Activated CD4-positive, alpha-beta memory T cell treated with anti-CD3 and anti-CD28 coated beads for 36 hours (primary cell): Measurements from ENCODE around the gene DSC1. TPM values are rescaled to one million over a fixed set of nuclear protein-coding genes. Genes with fewer than 3 reads are reported as not detected.
"Not testable (repeated sequence)": the region's sequence is repeated elsewhere in the genome, so short reads cannot be mapped to it uniquely, and the experiment has no call there.

Source experiments
- CTCF ChIA-PET: fragments of 350-600 bp; sonication (Branson Sonifier 250); formaldehyde crosslinking; loops from one replicate; lab custom pipeline; 2021; ENCODE audit warnings: antibody characterized with exemption, inconsistent platforms; lab: Charles Lee
- POLR2A ChIA-PET: fragments of 350-600 bp; sonication (Branson Sonifier 250); formaldehyde crosslinking; loops from one replicate; lab custom pipeline; 2021; ENCODE audit warnings: antibody characterized with exemption; lab: Charles Lee
- DNase-seq: peaks from one replicate; pipeline ENCODE4 v3.0.0-alpha.2; 2020
- H3K27ac Mint-ChIP-seq: one replicate; pipeline ENCODE4 v1.8.0; 2021; ENCODE audit warnings: mixed read lengths
- H3K27me3 Mint-ChIP-seq: one replicate; pipeline ENCODE4 v1.8.0; 2021; ENCODE audit warnings: mixed read lengths
- H3K36me3 Mint-ChIP-seq: one replicate; pipeline ENCODE4 v1.8.0; 2021; ENCODE audit warnings: mixed read lengths
- H3K4me1 Mint-ChIP-seq: one replicate; pipeline ENCODE4 v1.8.0; 2021; ENCODE audit warnings: low read depth, mixed read lengths
- H3K4me3 Mint-ChIP-seq: one replicate; pipeline ENCODE4 v1.8.0; 2021; ENCODE audit warnings: mild to moderate bottlenecking, mixed read lengths
- H3K9me3 Mint-ChIP-seq: one replicate; pipeline ENCODE4 v1.8.0; 2021; ENCODE audit warnings: mixed read lengths
- intact Hi-C: fragments of 100-400 bp; cut with micrococcal nuclease; formaldehyde crosslinking; loops from one replicate; pipeline ENCODE4 v1.15.1; 2023
- total RNA-seq, 2 experiments: library from RNA; stranded (reverse); gene quantifications; one replicate each; pipeline ENCODE4 v1.2.3, GENCODE V29; 2021

DSC1 gene
- total RNA-seq, 2 experiments from 2014 or later: 0.05 TPM; not detected in 1

DNA sequence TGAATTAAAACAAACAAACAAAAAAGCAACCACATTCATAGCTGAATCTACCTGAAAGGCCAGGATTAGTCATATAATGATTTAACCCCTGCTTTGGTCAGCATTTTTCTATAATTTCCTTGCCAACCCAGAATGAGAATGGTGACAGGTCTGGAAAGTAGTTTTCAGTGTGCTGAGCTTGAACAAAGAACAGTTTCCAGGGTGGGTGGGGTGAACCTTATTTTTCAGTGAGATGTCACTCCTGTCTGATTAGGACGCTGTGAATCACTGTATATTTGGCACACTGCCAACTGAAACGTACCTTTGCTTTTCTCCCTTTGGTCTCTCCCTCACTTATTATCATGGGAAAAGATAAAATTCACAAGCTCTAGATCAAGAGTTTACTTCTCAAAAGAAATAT lies 35.0 kb upstream of the DSC1 start:
- intact Hi-C loops: no loop called here
- CTCF ChIA-PET: no interaction called here
- Mint-ChIP-seq H3K36me3 (no peaks in the 10 kb centered on the region), H3K27ac (no peak overlapping the region), H3K4me3 (no peak overlapping the region), H3K9me3 (peaks cover 4% of the 10 kb centered on the region), H3K27me3 (no peaks in the 10 kb centered on the region), H3K4me1 (no peaks in the 10 kb centered on the region)
- POLR2A ChIA-PET: no interaction called here
- no peak for DNase-seq

DNA sequence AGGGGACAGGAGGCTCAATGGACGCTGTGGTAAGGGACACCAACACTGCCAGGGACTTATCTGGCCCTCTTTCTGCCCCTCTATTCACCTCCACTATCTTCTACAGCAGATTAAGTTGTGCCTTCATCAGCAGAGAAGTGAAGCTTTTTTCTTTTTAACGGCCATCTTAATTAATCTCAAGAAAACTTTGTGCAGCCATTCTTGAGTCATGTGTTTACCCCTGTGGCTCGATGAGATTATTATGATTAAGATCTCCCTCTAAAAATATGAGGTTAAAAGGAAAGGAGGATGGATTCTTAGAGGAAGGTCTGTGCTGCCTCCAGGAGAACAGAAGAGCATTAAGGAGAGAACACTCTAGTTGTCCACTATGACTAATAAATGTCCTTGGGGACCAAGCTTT lies 32.4 kb upstream of the DSC1 start:
- Mint-ChIP-seq H3K4me1 (no peaks in the 10 kb centered on the region), H3K27ac (no peak overlapping the region), H3K9me3 (no peaks in the 10 kb centered on the region), H3K36me3 (no peaks in the 10 kb centered on the region), H3K4me3 (no peak overlapping the region), H3K27me3 (no peaks in the 10 kb centered on the region)
- POLR2A ChIA-PET: no interaction called here
- no peak for DNase-seq
- intact Hi-C loops: no loop called here
- CTCF ChIA-PET: no interaction called here

GRCh38 chr18:31192086-31192776 lies 29.6 kb upstream of the DSC1 start:
- Mint-ChIP-seq H3K9me3 (no peaks in the 10 kb centered on the region), H3K4me3 (no peak overlapping the region), H3K4me1 (no peaks in the 10 kb centered on the region), H3K27ac (no peak overlapping the region), H3K27me3 (no peaks in the 10 kb centered on the region), H3K36me3 (no peaks in the 10 kb centered on the region)
- DNase-seq: no peak
- POLR2A ChIA-PET: no interaction called here
- CTCF ChIA-PET: no interaction called here
- intact Hi-C loops: no loop called here

GRCh38 chr18:31190919-31191318 lies 28.3 kb upstream of the DSC1 start:
- CTCF ChIA-PET: no interaction called here
- intact Hi-C loops: no loop called here
- no peaks in the 10 kb centered on the region for H3K27me3 Mint-ChIP-seq

DNA sequence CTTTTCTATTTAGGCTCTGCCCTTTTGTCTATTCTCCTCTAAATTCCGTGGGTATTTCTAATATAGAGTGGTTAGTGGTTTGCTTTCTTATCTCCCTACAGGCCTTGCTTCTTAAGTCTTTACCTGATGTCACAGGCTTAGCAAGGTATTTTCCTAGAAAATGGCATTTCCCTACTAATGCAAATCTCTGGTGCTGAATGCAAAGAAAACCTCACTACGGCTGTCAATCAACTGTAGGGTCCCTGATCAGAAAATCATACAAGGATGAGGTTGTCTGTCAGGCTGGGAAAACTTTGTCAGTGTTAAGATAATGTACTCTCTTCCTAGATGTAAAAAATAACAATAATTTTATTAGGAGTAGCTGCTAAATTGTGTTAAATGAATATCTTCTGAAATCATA lies 27.1 kb upstream of the DSC1 start:
- H3K27me3 Mint-ChIP-seq: no peaks in the 10 kb centered on the region
- H3K36me3 Mint-ChIP-seq: no peaks in the 10 kb centered on the region
- CTCF ChIA-PET: no interaction called here
- H3K4me1 Mint-ChIP-seq: no peaks in the 10 kb centered on the region
- intact Hi-C loops: no loop called here
- POLR2A ChIA-PET: no interaction called here
- no peak overlapping the region for H3K4me3 Mint-ChIP-seq
- H3K27ac Mint-ChIP-seq: no peak overlapping the region
- DNase-seq: no peak
- no peaks in the 10 kb centered on the region for H3K9me3 Mint-ChIP-seq

More at GRCh38 chr18:31190919-31191318, 28.3 kb upstream of the DSC1 start:
- POLR2A ChIA-PET: no interaction called here
- no peaks in the 10 kb centered on the region for H3K36me3 Mint-ChIP-seq
- no peaks in the 10 kb centered on the region for H3K9me3 Mint-ChIP-seq
- H3K27ac Mint-ChIP-seq: no peak overlapping the region
- no peak overlapping the region for H3K4me3 Mint-ChIP-seq
- no peaks in the 10 kb centered on the region for H3K4me1 Mint-ChIP-seq
- DNase-seq: no peak

DNA sequence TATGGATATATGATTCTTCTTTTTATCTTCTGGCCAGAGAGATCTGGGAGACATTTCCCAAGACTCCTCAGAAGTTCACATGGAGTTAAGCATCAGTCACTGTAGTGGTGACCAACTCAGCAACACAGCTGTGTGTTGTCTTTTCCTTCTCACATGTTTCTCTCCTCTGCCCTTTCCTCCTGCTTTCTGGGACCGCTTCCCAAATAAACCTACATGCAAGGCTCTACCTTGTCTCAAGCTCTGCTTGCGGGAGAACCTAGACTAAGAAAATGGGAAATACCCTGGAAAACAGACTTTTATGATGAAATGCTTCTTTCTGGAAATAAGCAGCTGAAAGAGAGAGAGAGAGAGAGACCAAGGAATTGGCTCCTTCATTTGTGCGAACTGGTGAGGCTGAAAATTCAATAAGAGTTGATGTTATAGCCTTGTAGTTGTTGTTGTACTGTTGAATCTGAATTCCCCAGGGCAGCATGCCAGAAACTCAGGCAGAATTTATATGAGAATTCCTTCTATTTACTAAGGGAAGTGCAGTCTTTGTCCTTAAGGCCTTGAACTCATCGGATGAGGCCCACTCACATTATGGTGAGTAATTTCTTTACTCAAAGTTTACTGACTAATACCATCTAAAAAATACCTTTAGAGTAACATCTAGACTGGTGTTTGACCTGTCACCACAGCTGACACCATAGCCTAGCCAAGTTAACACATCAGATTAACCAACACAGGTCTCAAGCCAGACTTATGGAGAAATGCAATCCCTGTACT lies 22.7 kb upstream of the DSC1 start:
- H3K4me3 Mint-ChIP-seq: no peak overlapping the region
- POLR2A ChIA-PET: no interaction called here
- H3K27me3 Mint-ChIP-seq: no peaks in the 10 kb centered on the region
- no peak for DNase-seq
- H3K36me3 Mint-ChIP-seq: no peaks in the 10 kb centered on the region
- H3K4me1 Mint-ChIP-seq: no peaks in the 10 kb centered on the region
- intact Hi-C loops: no loop called here
- peaks cover 9% of the 10 kb centered on the region for H3K9me3 Mint-ChIP-seq
- H3K27ac Mint-ChIP-seq: no peak overlapping the region
- CTCF ChIA-PET: no interaction called here

DNA sequence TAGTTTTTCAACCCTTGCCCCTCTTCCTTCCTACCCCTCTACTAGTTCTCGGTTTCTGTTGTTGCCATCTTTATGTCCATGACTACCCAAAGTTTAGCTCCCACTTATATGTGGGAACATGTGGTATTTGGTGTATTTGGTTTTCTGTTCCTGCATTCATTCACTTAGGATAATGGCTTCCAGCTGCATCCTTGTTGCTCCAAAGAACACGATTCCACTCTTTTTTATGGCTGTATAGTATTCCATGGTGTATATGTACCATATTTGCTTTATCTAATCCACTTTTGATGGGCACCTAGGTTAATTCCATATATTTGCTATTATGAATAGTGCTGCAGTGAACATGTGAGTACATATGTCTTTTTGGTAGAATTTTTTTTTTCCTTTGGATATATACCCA lies 20.6 kb upstream of the DSC1 start:
- Mint-ChIP-seq H3K36me3 (no peaks in the 10 kb centered on the region), H3K4me1 (no peaks in the 10 kb centered on the region), H3K27ac (no peak overlapping the region), H3K4me3 (no peak overlapping the region), H3K27me3 (no peaks in the 10 kb centered on the region), H3K9me3 (peaks cover 9% of the 10 kb centered on the region)
- no peak for DNase-seq
- POLR2A ChIA-PET: no interaction called here
- intact Hi-C loops: no loop called here
- CTCF ChIA-PET: no interaction called here

DNA sequence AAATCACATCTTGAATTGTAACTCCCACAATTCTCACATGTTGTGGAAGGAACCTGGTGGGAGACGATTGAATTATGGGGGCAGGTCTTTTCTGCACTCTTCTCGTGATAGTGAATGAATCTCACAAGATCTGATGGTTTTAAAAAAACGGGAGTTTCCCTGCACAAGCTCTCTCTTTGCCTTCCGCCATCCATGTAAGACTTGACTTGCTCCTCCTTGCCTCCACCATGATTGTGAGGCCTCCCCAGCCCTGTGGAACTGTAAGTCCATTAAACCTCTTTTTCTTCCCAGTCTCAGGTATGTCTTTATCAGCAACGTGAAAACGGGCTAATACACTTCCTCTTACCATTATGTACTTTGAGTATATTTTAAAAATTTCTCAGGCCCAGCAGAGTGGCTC lies 14.7 kb upstream of the DSC1 start:
- DNase-seq, H3K4me3 Mint-ChIP-seq, POLR2A ChIA-PET, H3K27me3 Mint-ChIP-seq, H3K36me3 Mint-ChIP-seq, intact Hi-C loops, H3K27ac Mint-ChIP-seq, H3K4me1 Mint-ChIP-seq: not testable (repeated sequence)
- peaks cover 21% of the 10 kb centered on the region for H3K9me3 Mint-ChIP-seq
- CTCF ChIA-PET: interaction anchor here (0.7 kb wide), 1 partner anchor 343 kb away, joined by 3 read pairs; no protein-coding TSS in a partner anchor

- Mint-ChIP-seq H3K4me1 (no peaks in the 10 kb centered on the region), H3K27ac (no peak overlapping the region), H3K27me3 (no peaks in the 10 kb centered on the region), H3K9me3 (peaks cover 19% of the 10 kb centered on the region), H3K36me3 (no peaks in the 10 kb centered on the region), H3K4me3 (no peak overlapping the region)
- CTCF ChIA-PET: no interaction called here
- POLR2A ChIA-PET: no interaction called here
- no peak for DNase-seq
- intact Hi-C loops: no loop called here
Observed at GRCh38 chr18:31176531-31176930, 13.9 kb upstream of the DSC1 start.

DNA sequence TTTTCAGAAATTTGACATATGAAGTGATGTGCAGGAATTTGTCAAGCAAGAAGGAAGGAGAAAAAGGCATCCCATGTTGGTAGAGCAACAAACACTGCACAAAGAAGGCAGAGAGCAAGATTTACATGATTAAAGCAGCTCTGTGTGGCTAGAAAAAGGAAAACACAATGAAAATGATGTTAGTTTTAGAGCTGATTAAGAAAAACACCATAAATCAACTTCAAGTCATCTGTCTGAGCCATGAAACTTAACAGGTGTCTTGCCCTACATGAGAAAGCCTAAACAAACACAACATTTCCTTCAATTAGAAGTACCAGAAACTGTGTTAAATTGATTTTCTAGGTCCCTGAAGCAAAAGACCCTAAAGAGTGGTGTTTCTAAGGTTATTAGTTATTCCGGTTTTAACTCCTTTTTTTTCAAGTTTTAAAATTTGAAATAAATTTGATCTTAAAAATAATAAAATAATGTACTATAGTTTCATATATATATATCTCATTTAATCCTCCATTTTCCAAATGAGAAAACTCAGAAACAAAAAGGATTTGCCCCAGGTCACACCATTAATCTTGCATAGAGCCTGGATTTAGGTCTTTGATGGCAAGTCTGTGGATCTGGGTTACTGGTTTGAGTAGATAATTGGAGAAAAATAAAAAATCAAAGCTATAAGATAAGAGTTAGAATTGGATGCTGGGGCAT lies 8.6 kb upstream of the DSC1 start:
- no peak overlapping the region for H3K4me3 Mint-ChIP-seq
- ChIA-PET POLR2A (no interaction called here), CTCF (no interaction called here)
- H3K9me3 Mint-ChIP-seq: peaks cover 10% of the 10 kb centered on the region
- no peaks in the 10 kb centered on the region for H3K27me3 Mint-ChIP-seq
- intact Hi-C loops: no loop called here
- no peaks in the 10 kb centered on the region for H3K4me1 Mint-ChIP-seq
- no peak for DNase-seq
- no peak overlapping the region for H3K27ac Mint-ChIP-seq
- no peaks in the 10 kb centered on the region for H3K36me3 Mint-ChIP-seq

DNA sequence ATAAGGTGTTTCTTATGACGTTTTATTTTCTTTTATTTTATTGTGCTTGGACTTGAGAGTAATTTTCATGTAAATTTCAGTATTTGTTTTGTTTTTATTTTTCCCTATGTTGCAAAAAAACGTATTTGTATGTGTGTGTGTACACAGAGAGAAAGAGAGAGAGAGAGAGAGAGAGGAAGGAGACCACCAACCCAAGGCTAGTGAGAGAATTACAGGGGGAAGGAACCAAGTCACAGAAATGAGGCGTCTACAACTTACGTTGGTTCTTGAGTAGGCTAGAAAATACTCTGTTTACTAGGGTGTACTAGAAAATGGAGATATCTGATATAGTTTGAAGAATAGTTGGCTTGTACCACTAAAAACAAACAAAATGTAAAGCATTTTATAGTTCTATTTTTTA lies 7.7 kb upstream of the DSC1 start:
- ChIA-PET POLR2A (no interaction called here), CTCF (no interaction called here)
- intact Hi-C loops: no loop called here
- no peak for DNase-seq
- no peaks in the 10 kb centered on the region for H3K4me1 Mint-ChIP-seq
- peaks cover 5% of the 10 kb centered on the region for H3K9me3 Mint-ChIP-seq
- no peaks in the 10 kb centered on the region for H3K36me3 Mint-ChIP-seq
- no peaks in the 10 kb centered on the region for H3K27me3 Mint-ChIP-seq
- H3K4me3 Mint-ChIP-seq: no peak overlapping the region
- no peak overlapping the region for H3K27ac Mint-ChIP-seq

- no peaks in the 10 kb centered on the region for H3K36me3 Mint-ChIP-seq
- intact Hi-C loops: no loop called here
- DNase-seq: no peak
- no peaks in the 10 kb centered on the region for H3K9me3 Mint-ChIP-seq
- H3K4me3 Mint-ChIP-seq: no peak overlapping the region
- H3K27ac Mint-ChIP-seq: no peak overlapping the region
- no peaks in the 10 kb centered on the region for H3K4me1 Mint-ChIP-seq
- CTCF ChIA-PET: no interaction called here
- POLR2A ChIA-PET: no interaction called here
- H3K27me3 Mint-ChIP-seq: no peaks in the 10 kb centered on the region
Observed at GRCh38 chr18:31162419-31162793, 250 bp downstream of the DSC1 start.
